ENCODE measurements around the gene CLDN11. TPM values are rescaled to one million over a fixed set of nuclear protein-coding genes. Genes with fewer than 3 reads are reported as not detected.

Gene CLDN11
- total and polyA plus RNA-seq, 2 donors (not counting 1 experiment from before 2014, with no cell fraction given), result 131 to 316 TPM

DNA sequence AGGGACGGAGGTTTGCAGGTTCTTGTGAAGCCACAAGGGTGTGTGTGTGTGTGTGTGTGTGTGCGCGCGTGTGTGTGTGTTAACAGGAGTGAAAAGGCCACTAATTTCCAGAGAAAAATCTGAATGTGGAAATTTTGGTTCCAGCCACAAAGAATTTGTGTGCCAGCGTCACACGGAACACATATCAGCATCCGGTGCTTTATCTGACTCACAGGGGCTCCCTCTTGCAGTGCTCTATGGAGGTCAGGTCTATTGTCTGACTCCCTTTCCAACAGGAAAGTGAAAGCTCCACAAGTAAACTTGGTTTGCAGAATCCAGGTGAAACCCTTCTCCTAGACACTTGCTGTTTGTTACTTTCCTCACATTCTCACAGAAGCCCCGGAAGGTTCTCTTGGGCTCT lies 6.2 kb downstream of the CLDN11 start:
- H3K4me2 ChIP-seq (ENCODE audit: extremely low read depth, insufficient read depth, low read length), result no peak overlapping the region
- H3K79me2 ChIP-seq (ENCODE audit: control insufficient read depth, insufficient read depth, low read length), result peaks cover 89% of the 10 kb centered on the region
- TF ChIP-seq, protein P1, sequence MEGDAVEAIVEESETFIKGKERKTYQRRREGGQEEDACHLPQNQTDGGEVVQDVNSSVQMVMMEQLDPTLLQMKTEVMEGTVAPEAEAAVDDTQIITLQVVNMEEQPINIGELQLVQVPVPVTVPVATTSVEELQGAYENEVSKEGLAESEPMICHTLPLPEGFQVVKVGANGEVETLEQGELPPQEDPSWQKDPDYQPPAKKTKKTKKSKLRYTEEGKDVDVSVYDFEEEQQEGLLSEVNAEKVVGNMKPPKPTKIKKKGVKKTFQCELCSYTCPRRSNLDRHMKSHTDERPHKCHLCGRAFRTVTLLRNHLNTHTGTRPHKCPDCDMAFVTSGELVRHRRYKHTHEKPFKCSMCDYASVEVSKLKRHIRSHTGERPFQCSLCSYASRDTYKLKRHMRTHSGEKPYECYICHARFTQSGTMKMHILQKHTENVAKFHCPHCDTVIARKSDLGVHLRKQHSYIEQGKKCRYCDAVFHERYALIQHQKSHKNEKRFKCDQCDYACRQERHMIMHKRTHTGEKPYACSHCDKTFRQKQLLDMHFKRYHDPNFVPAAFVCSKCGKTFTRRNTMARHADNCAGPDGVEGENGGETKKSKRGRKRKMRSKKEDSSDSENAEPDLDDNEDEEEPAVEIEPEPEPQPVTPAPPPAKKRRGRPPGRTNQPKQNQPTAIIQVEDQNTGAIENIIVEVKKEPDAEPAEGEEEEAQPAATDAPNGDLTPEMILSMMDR (conservative IDR thresholded peaks at IDR 0.05 in 1 of 2, IDR thresholded peaks at IDR 0.05 in 1 of 2; ENCODE audit: low read depth in 1 of 2, low read length in 2 of 2), result no peak
- TF ChIP-seq EZH2 (IDR thresholded peaks at IDR 0.05; ENCODE audit: low read length, missing control alignments), result no peak

GRCh38 chr3:170425491-170426239 lies 7.0 kb downstream of the CLDN11 start:
- DNase-seq (ENCODE audit: low read depth in 2 of 2), result no peak
- H3K36me3 ChIP-seq (ENCODE audit: control insufficient read depth, insufficient read depth, low read length), result peaks cover 15% of the 10 kb centered on the region
- H2AFZ ChIP-seq (ENCODE audit: low read length), result no peak overlapping the region
- no peaks in the 10 kb centered on the region for H4K20me1 ChIP-seq (ENCODE audit: control insufficient read depth, extremely low read depth, insufficient read depth, low read length)
- no peaks in the 10 kb centered on the region for H3K9me3 ChIP-seq (ENCODE audit: control insufficient read depth, insufficient read depth, low read depth, low read length)
- peaks cover 7% of the 10 kb centered on the region for H3K4me1 ChIP-seq (ENCODE audit: control insufficient read depth, extremely low read depth, insufficient read depth, low read length)
- TF ChIP-seq, protein P1 (conservative IDR thresholded peaks at IDR 0.05 in 1 of 2, IDR thresholded peaks at IDR 0.05 in 1 of 2; ENCODE audit: low read depth in 1 of 2, low read length in 2 of 2), result no peak
- TF ChIP-seq EZH2 (IDR thresholded peaks at IDR 0.05; ENCODE audit: low read length, missing control alignments), result no peak
- H3K27me3 ChIP-seq (ENCODE audit: control insufficient read depth, insufficient read depth, low read length), result no peaks in the 10 kb centered on the region
- H3K27ac ChIP-seq (ENCODE audit: insufficient read depth, low read length), result no peak overlapping the region
- no peak overlapping the region for H3K9ac ChIP-seq (ENCODE audit: insufficient read depth, low read length)
- H3K4me2 ChIP-seq (ENCODE audit: extremely low read depth, insufficient read depth, low read length), result peak overlapping the region; percentile 6
- H3K79me2 ChIP-seq (ENCODE audit: control insufficient read depth, insufficient read depth, low read length), result peaks cover 87% of the 10 kb centered on the region
- no peak overlapping the region for H3K4me3 ChIP-seq (replicated peaks in 1 of 4; ENCODE audit: control extremely low read depth in 1 of 4, insufficient read depth in 1 of 4, low read depth in 3 of 4, low read length in 4 of 4)

More for the DNA sequence above, 6.2 kb downstream of the CLDN11 start:
- Histone ChIP-seq H3K27ac (ENCODE audit: insufficient read depth, low read length) (no peak overlapping the region), H4K20me1 (ENCODE audit: control insufficient read depth, extremely low read depth, insufficient read depth, low read length) (no peaks in the 10 kb centered on the region), H3K4me3 (replicated peaks in 1 of 4; ENCODE audit: control extremely low read depth in 1 of 4, insufficient read depth in 1 of 4, low read depth in 3 of 4, low read length in 4 of 4) (no peak overlapping the region), H3K9me3 (ENCODE audit: control insufficient read depth, insufficient read depth, low read depth, low read length) (no peaks in the 10 kb centered on the region), H3K36me3 (ENCODE audit: control insufficient read depth, insufficient read depth, low read length) (peaks cover 15% of the 10 kb centered on the region), H3K27me3 (ENCODE audit: control insufficient read depth, insufficient read depth, low read length) (no peaks in the 10 kb centered on the region), H2AFZ (ENCODE audit: low read length) (no peak overlapping the region), H3K9ac (ENCODE audit: insufficient read depth, low read length) (no peak overlapping the region), H3K4me1 (ENCODE audit: control insufficient read depth, extremely low read depth, insufficient read depth, low read length) (peaks cover 7% of the 10 kb centered on the region)
- peak in 1 of 2 donors; percentile 64 for DNase-seq (ENCODE audit: low read depth in 2 of 2)

- no peak overlapping the region for H3K4me3 ChIP-seq (replicated peaks in 1 of 4; ENCODE audit: control extremely low read depth in 1 of 4, insufficient read depth in 1 of 4, low read depth in 3 of 4, low read length in 4 of 4)
- H3K79me2 ChIP-seq (ENCODE audit: control insufficient read depth, insufficient read depth, low read length), result peaks cover 88% of the 10 kb centered on the region
- H3K9ac ChIP-seq (ENCODE audit: insufficient read depth, low read length), result no peak overlapping the region
- no peaks in the 10 kb centered on the region for H4K20me1 ChIP-seq (ENCODE audit: control insufficient read depth, extremely low read depth, insufficient read depth, low read length)
- peak in 1 of 2 donors; percentile 78 for DNase-seq (ENCODE audit: low read depth in 2 of 2)
- no peak overlapping the region for H3K4me2 ChIP-seq (ENCODE audit: extremely low read depth, insufficient read depth, low read length)
- peaks cover 15% of the 10 kb centered on the region for H3K36me3 ChIP-seq (ENCODE audit: control insufficient read depth, insufficient read depth, low read length)
- H3K27ac ChIP-seq (ENCODE audit: insufficient read depth, low read length), result no peak overlapping the region
- no peak overlapping the region for H2AFZ ChIP-seq (ENCODE audit: low read length)
- TF ChIP-seq, protein P1 (conservative IDR thresholded peaks at IDR 0.05 in 1 of 2, IDR thresholded peaks at IDR 0.05 in 1 of 2; ENCODE audit: low read depth in 1 of 2, low read length in 2 of 2), result no peak
- no peaks in the 10 kb centered on the region for H3K27me3 ChIP-seq (ENCODE audit: control insufficient read depth, insufficient read depth, low read length)
- no peaks in the 10 kb centered on the region for H3K9me3 ChIP-seq (ENCODE audit: control insufficient read depth, insufficient read depth, low read depth, low read length)
- H3K4me1 ChIP-seq (ENCODE audit: control insufficient read depth, extremely low read depth, insufficient read depth, low read length), result peaks cover 7% of the 10 kb centered on the region
Observed at GRCh38 chr3:170426240-170426797, 7.7 kb downstream of the CLDN11 start.

Measured in fibroblast of lung (primary cell).